K562 (cell line): ENCODE data around the gene STK32C. TPM values are rescaled to one million over a fixed set of nuclear protein-coding genes. Genes with fewer than 3 reads are reported as not detected.

Source experiments
- ATAC-seq: fragments of 200-7000 bp; cut with Tn5 transposase; 3 replicates; pipeline ENCODE4 v1.9.1; 2020; ENCODE audit warnings: moderate library complexity
- BruUV-seq: library from RNA; stranded (reverse); fragments of 400-500 nt; replicated peaks from 2 replicates; lab custom pipeline; 2021; lab: Mats Ljungman, UMichigan
- CTCF ChIA-PET: fragments of 300-600 bp; formaldehyde crosslinking; extraction: SDS; loops from one replicate; lab custom pipeline; 2021; ENCODE audit warnings: low intra/inter-chr PET ratio; lab: Yijun Ruan, JAX
- POLR2A ChIA-PET: fragments of 300-600, 350-650 bp; sonication (Branson Sonifier 250); formaldehyde crosslinking; extraction: SDS; loops from one replicate; lab custom pipeline; 2021; ENCODE audit warnings: antibody characterized with exemption, inconsistent platforms; lab: Yijun Ruan, JAX
- DNase-seq, 4 experiments: peaks; one replicate each; pipeline versions ENCODE4 v3.0.0 to v3.0.0-alpha.2; 2011 to 2018; ENCODE audit warnings: low spot score in 3 of 4, mixed read lengths in 3 of 4; ENCODE audit errors: extremely low read depth in 1 of 4
- FAIRE-seq: peaks from 2 replicates; lab custom pipeline; 2011; peaks lifted over from hg19 to GRCh38; lab: Jason Lieb, UNC
- H2AFZ ChIP-seq: 2 replicates; pipeline ENCODE4 v1.6.0; 2011; ENCODE audit warnings: low read depth, low read length, control low read depth, inconsistent platforms
- H3K27ac ChIP-seq: fragments of 200-600 bp; 3 replicates; pipeline ENCODE4 v1.8.0; 2011; ENCODE audit warnings: low read depth, mild to moderate bottlenecking, control low read depth, inconsistent platforms, low read length, moderate library complexity, mixed read lengths; ENCODE audit errors: extremely low read depth
- H3K27me3 ChIP-seq, 2 experiments: fragments of 300-600 bp in 1 of 2; 2 replicates in 1 of 2; 3 replicates in 1 of 2; pipeline versions ENCODE4 v1.6.0 to v1.8.0; 2011; ENCODE audit warnings: inconsistent platforms in 2 of 2, low read length in 2 of 2, mild to moderate bottlenecking in 1 of 2, mixed read lengths in 1 of 2, moderate library complexity in 1 of 2; ENCODE audit not compliant: control insufficient read depth in 2 of 2, insufficient read depth in 2 of 2
- H3K36me3 ChIP-seq: fragments of 300-600 bp; 3 replicates; pipeline ENCODE4 v1.8.0; 2011; ENCODE audit warnings: mild to moderate bottlenecking, low read length, inconsistent platforms; ENCODE audit not compliant: control insufficient read depth, insufficient read depth
- H3K4me1 ChIP-seq, 2 experiments: fragments of 200-600 bp in 1 of 2; replicated peaks in 1 of 2; 2 replicates in 1 of 2; 3 replicates in 1 of 2; pipeline versions ENCODE4 v1.5.1 to v1.8.0; 2011; ENCODE audit warnings: inconsistent platforms in 2 of 2, low read length in 2 of 2, mild to moderate bottlenecking in 1 of 2, mixed read lengths in 1 of 2, moderate library complexity in 1 of 2; ENCODE audit not compliant: control insufficient read depth in 2 of 2, insufficient read depth in 2 of 2
- H3K4me2 ChIP-seq: 2 replicates; pipeline ENCODE4 v1.6.1; 2011; ENCODE audit warnings: low read length, control low read depth, inconsistent platforms, mixed read lengths; ENCODE audit not compliant: insufficient read depth
- H3K4me3 ChIP-seq: fragments of 200-600 bp; sonication (generic), shearing (Covaris generic); 2 replicates; pipeline ENCODE4 v1.5.1; 2016; ENCODE audit warnings: control low read depth, inconsistent platforms
- H3K79me2 ChIP-seq: fragments of 200-600 bp; 3 replicates; pipeline ENCODE4 v1.8.0; 2011; ENCODE audit warnings: low read length, inconsistent platforms; ENCODE audit not compliant: control insufficient read depth, insufficient read depth
- H3K9ac ChIP-seq, 2 experiments: 2 replicates each; pipeline versions ENCODE4 v1.6.0 to v1.6.1; 2011; ENCODE audit warnings: low read depth in 2 of 2, low read length in 2 of 2, control low read depth in 1 of 2, inconsistent platforms in 1 of 2, mild to moderate bottlenecking in 1 of 2, mixed read lengths in 1 of 2; ENCODE audit not compliant: insufficient read depth in 1 of 2
- H3K9me1 ChIP-seq: one replicate; pipeline ENCODE4 v1.6.0; 2011; ENCODE audit warnings: inconsistent platforms, mild to moderate bottlenecking, low read length, moderate library complexity; ENCODE audit not compliant: control insufficient read depth, insufficient read depth
- H3K9me3 ChIP-seq: replicated peaks from 2 replicates; pipeline ENCODE4 v1.5.1; 2011; ENCODE audit warnings: low read depth, low read length, inconsistent platforms; ENCODE audit not compliant: control insufficient read depth, insufficient read depth
- H4K20me1 ChIP-seq: replicated peaks from 2 replicates; pipeline ENCODE4 v1.6.1; 2011; ENCODE audit warnings: low read length, inconsistent platforms, mixed read lengths; ENCODE audit not compliant: control insufficient read depth, insufficient read depth
- CEBPB ChIP-seq: fragments of 450-650 bp; IDR thresholded peaks from 2 replicates; pipeline ENCODE4 v1.6.1; 2016; ENCODE audit warnings: missing genetic modification characterization, missing compliant biosample characterization
- CHD2 ChIP-seq: IDR thresholded peaks from 2 replicates; pipeline ENCODE4 v1.6.1; 2011; ENCODE audit warnings: low read depth, low read length
- FOXJ2 ChIP-seq: fragments of 200-800 bp; sonication (Bioruptor generic); IDR thresholded peaks from 2 replicates; pipeline ENCODE4 v1.6.1; 2016; ENCODE audit warnings: missing genetic modification characterization, missing compliant biosample characterization
- ILF3 ChIP-seq: fragments of 450-650 bp; IDR thresholded peaks from 2 replicates; pipeline ENCODE4 v1.6.1; 2018; ENCODE audit warnings: antibody characterized with exemption, mild to moderate bottlenecking, moderate library complexity, borderline replicate concordance
- ZNF124 ChIP-seq: sonication (generic); formaldehyde crosslinking; IDR thresholded peaks from 2 replicates; pipeline ENCODE4 v1.8.1; 2022; ENCODE audit warnings: missing genetic modification reagents
- ZNF3 ChIP-seq: fragments of 250-450 bp; sonication (Bioruptor Pico); IDR thresholded peaks from 2 replicates; pipeline ENCODE4 v1.5.0; 2021; ENCODE audit warnings: mild to moderate bottlenecking, moderate library complexity
- ZNF384 ChIP-seq: IDR thresholded peaks from 2 replicates; pipeline ENCODE4 v1.6.1; 2012; ENCODE audit warnings: low read depth, low read length, improper control_type of control experiment
- WGBS: fragments of 100-300 bp; shearing (Covaris generic); methylation state at CpG from one replicate; pipeline ENCODE4 v1.1.6; 2016; ENCODE audit warnings: low coverage, mixed read lengths; ENCODE audit not compliant: insufficient coverage; ENCODE audit errors: missing lambda C conversion rate; 5-methylcytosine and 5-hydroxymethylcytosine counted together
- in situ Hi-C: fragments of 300-500 bp; cut with MboI; formaldehyde crosslinking; loops from 4 replicates; pipeline ENCODE4 v1.15.0; 2018; ENCODE audit warnings: inconsistent platforms, mixed read lengths
- intact Hi-C: fragments of 100-400 bp; cut with micrococcal nuclease; formaldehyde crosslinking; loops from 2 replicates; pipeline ENCODE4 v1.14.2; 2022
- polyA plus RNA-seq, 8 experiments: library from polyadenylated mRNA; depleted of rRNA in 4 of 8; stranded (reverse) in 5 of 8; unstranded in 3 of 8; fragments of >200 nt; fragmentation: Nextera tagmentation in 2 of 8; fragmentation: Illumina TruSeq in 1 of 8; extraction: Ambion mirVana in 2 of 8; extraction: Trizol in 1 of 8; gene quantifications; 2 replicates each; pipeline versions ENCODE4 v1.2.1 to v1.2.3, GENCODE V29; 2011 to 2014; ENCODE audit warnings: inconsistent platforms in 1 of 8, missing spikeins in 1 of 8
- total RNA-seq, 7 experiments: library from RNA; depleted of rRNA in 6 of 7; stranded (reverse); fragments of >200 nt in 6 of 7; fragmentation: Illumina TruSeq in 2 of 7; extraction: Trizol in 2 of 7; gene quantifications; 2 replicates each; pipeline versions ENCODE4 v1.2.1 to v1.2.3, GENCODE V29; 2011 to 2021; ENCODE audit warnings: low replicate concordance in 1 of 7
- TF ChIP-seq, protein P1 (sequence below), 2 experiments: fragments of 450-650 bp in 1 of 2; sonication (generic) in 1 of 2; formaldehyde crosslinking; conservative IDR thresholded peaks; 2 replicates each; pipeline versions ENCODE4 v1.4.0 to v1.8.1; 2020 to 2022; ENCODE audit warnings: mild to moderate bottlenecking in 1 of 2, missing genetic modification reagents in 1 of 2
- TF ChIP-seq, protein P2 (sequence below): fragments of 450-650 bp; formaldehyde crosslinking; IDR thresholded peaks from 2 replicates; pipeline ENCODE4 v1.4.0; 2020; ENCODE audit warnings: mild to moderate bottlenecking, moderate library complexity
- TF ChIP-seq, protein P3 (sequence below): fragments of 200-600 bp; sonication (generic); IDR thresholded peaks from one replicate; pipeline ENCODE4 v1.6.1; 2012; ENCODE audit warnings: mild to moderate bottlenecking, low read depth, low read length, inconsistent platforms

The STK32C gene
- total and polyA plus RNA-seq, 9 of the 15 experiments (the other 6 are each of a cell fraction or from before 2014, with no cell fraction given), result 1.5 to 20.9 (median 6.5) TPM

DNA sequence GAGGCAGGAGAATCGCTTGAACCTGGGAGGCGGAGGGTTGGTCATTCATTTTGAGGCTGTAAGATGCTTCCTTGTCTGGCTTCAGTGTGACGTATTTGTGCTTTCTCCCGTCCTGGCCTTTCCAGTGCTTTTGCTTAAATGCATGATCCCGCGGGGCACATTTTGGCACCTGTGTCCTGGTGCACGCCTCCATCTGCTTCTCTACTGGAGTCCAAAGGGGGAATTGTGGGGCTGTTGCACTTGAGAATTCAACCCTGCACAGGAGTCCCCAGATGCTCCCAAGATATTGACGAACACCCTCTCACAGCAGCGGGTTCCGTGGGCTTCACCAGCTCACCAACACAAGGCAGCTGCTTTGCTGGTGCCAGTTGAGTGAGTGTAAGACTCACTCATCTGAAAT is 14.0 kb upstream of the STK32C start:
- Histone ChIP-seq H3K4me3 (no peak overlapping the region), H3K4me2 (no peak overlapping the region), H4K20me1 (no peaks in the 10 kb centered on the region; the same call in 1 of the 2 replicates), H2AFZ (no peak overlapping the region), H3K36me3 (peaks cover 24% of the 10 kb centered on the region; the same call in 1 of the 3 replicates), H3K9me3 (no peaks in the 10 kb centered on the region), H3K9ac (no peak overlapping the region), H3K27ac (no peak overlapping the region), H3K27me3 (no peaks in the 10 kb centered on the region), H3K9me1 (peaks cover 8% of the 10 kb centered on the region), H3K79me2 (peaks cover 12% of the 10 kb centered on the region), H3K4me1 (peaks cover 21 to 26% of the 10 kb centered on the region in 2 experiments; a peak in 4 of 5 replicates)
- FAIRE-seq, result no peak
- ChIA-PET CTCF (no interaction called here), POLR2A (no interaction called here)
- intact Hi-C loops (no loop called here), in situ Hi-C loops (no loop called here)
- no peak for ATAC-seq
- no peak for DNase-seq
- BruUV-seq, result no TSS peak
- 84% methylated on average over 9 of the region's 10 CpGs for WGBS
- TF ChIP-seq ZNF124 (CRISPR knock-in tag) (no peak), ILF3 (no peak), ZNF384 (no peak), FOXJ2 (tag) (no peak), CEBPB (tag) (no peak), ZNF3 (no peak), CHD2 (no peak)
- TF ChIP-seq, protein P1, sequence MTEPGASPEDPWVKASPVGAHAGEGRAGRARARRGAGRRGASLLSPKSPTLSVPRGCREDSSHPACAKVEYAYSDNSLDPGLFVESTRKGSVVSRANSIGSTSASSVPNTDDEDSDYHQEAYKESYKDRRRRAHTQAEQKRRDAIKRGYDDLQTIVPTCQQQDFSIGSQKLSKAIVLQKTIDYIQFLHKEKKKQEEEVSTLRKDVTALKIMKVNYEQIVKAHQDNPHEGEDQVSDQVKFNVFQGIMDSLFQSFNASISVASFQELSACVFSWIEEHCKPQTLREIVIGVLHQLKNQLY (CRISPR knock-in tag; conservative IDR thresholded peaks at IDR 0.05), result no peak
- TF ChIP-seq, protein P2, sequence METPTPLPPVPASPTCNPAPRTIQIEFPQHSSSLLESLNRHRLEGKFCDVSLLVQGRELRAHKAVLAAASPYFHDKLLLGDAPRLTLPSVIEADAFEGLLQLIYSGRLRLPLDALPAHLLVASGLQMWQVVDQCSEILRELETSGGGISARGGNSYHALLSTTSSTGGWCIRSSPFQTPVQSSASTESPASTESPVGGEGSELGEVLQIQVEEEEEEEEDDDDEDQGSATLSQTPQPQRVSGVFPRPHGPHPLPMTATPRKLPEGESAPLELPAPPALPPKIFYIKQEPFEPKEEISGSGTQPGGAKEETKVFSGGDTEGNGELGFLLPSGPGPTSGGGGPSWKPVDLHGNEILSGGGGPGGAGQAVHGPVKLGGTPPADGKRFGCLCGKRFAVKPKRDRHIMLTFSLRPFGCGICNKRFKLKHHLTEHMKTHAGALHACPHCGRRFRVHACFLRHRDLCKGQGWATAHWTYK (CRISPR knock-in tag), result no peak
- TF ChIP-seq, protein P3, sequence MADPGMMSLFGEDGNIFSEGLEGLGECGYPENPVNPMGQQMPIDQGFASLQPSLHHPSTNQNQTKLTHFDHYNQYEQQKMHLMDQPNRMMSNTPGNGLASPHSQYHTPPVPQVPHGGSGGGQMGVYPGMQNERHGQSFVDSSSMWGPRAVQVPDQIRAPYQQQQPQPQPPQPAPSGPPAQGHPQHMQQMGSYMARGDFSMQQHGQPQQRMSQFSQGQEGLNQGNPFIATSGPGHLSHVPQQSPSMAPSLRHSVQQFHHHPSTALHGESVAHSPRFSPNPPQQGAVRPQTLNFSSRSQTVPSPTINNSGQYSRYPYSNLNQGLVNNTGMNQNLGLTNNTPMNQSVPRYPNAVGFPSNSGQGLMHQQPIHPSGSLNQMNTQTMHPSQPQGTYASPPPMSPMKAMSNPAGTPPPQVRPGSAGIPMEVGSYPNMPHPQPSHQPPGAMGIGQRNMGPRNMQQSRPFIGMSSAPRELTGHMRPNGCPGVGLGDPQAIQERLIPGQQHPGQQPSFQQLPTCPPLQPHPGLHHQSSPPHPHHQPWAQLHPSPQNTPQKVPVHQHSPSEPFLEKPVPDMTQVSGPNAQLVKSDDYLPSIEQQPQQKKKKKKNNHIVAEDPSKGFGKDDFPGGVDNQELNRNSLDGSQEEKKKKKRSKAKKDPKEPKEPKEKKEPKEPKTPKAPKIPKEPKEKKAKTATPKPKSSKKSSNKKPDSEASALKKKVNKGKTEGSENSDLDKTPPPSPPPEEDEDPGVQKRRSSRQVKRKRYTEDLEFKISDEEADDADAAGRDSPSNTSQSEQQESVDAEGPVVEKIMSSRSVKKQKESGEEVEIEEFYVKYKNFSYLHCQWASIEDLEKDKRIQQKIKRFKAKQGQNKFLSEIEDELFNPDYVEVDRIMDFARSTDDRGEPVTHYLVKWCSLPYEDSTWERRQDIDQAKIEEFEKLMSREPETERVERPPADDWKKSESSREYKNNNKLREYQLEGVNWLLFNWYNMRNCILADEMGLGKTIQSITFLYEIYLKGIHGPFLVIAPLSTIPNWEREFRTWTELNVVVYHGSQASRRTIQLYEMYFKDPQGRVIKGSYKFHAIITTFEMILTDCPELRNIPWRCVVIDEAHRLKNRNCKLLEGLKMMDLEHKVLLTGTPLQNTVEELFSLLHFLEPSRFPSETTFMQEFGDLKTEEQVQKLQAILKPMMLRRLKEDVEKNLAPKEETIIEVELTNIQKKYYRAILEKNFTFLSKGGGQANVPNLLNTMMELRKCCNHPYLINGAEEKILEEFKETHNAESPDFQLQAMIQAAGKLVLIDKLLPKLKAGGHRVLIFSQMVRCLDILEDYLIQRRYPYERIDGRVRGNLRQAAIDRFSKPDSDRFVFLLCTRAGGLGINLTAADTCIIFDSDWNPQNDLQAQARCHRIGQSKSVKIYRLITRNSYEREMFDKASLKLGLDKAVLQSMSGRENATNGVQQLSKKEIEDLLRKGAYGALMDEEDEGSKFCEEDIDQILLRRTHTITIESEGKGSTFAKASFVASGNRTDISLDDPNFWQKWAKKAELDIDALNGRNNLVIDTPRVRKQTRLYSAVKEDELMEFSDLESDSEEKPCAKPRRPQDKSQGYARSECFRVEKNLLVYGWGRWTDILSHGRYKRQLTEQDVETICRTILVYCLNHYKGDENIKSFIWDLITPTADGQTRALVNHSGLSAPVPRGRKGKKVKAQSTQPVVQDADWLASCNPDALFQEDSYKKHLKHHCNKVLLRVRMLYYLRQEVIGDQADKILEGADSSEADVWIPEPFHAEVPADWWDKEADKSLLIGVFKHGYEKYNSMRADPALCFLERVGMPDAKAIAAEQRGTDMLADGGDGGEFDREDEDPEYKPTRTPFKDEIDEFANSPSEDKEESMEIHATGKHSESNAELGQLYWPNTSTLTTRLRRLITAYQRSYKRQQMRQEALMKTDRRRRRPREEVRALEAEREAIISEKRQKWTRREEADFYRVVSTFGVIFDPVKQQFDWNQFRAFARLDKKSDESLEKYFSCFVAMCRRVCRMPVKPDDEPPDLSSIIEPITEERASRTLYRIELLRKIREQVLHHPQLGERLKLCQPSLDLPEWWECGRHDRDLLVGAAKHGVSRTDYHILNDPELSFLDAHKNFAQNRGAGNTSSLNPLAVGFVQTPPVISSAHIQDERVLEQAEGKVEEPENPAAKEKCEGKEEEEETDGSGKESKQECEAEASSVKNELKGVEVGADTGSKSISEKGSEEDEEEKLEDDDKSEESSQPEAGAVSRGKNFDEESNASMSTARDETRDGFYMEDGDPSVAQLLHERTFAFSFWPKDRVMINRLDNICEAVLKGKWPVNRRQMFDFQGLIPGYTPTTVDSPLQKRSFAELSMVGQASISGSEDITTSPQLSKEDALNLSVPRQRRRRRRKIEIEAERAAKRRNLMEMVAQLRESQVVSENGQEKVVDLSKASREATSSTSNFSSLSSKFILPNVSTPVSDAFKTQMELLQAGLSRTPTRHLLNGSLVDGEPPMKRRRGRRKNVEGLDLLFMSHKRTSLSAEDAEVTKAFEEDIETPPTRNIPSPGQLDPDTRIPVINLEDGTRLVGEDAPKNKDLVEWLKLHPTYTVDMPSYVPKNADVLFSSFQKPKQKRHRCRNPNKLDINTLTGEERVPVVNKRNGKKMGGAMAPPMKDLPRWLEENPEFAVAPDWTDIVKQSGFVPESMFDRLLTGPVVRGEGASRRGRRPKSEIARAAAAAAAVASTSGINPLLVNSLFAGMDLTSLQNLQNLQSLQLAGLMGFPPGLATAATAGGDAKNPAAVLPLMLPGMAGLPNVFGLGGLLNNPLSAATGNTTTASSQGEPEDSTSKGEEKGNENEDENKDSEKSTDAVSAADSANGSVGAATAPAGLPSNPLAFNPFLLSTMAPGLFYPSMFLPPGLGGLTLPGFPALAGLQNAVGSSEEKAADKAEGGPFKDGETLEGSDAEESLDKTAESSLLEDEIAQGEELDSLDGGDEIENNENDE, result no peak
